ENCODE data around the gene WIPF1.

Gene WIPF1

GRCh38 chr2:174581491-174581890 lies 16.1 kb downstream of the WIPF1 start:
- no peak for DNase-seq (ENCODE audit: low read depth, low spot score)

GRCh38 chr2:174580951-174581350 lies 16.7 kb downstream of the WIPF1 start:
- H3K4me3 ChIP-seq (ENCODE audit: low read length): no peak overlapping the region
- DNase-seq (ENCODE audit: low read depth, low spot score): no peak

More at GRCh38 chr2:174581491-174581890, 16.1 kb downstream of the WIPF1 start:
- H3K4me3 ChIP-seq (ENCODE audit: low read length): no peak overlapping the region

GRCh38 chr2:174577967-174578589 lies 19.5 kb downstream of the WIPF1 start:
- peak; percentile 49 for DNase-seq (ENCODE audit: low read depth, low spot score)
- H3K4me3 ChIP-seq (ENCODE audit: low read length): no peak overlapping the region

- no peak overlapping the region for H3K4me3 ChIP-seq (ENCODE audit: low read length)
- no peak for DNase-seq (ENCODE audit: low read depth, low spot score)
Observed at GRCh38 chr2:174575124-174575776, 22.4 kb downstream of the WIPF1 start.

GRCh38 chr2:174574657-174575056 lies 22.9 kb downstream of the WIPF1 start:
- no peak for DNase-seq (ENCODE audit: low read depth, low spot score)
- no peak overlapping the region for H3K4me3 ChIP-seq (ENCODE audit: low read length)

- DNase-seq (ENCODE audit: low read depth, low spot score): no peak
- H3K4me3 ChIP-seq (ENCODE audit: low read length): no peak overlapping the region
Observed at GRCh38 chr2:174573621-174574081, 24.0 kb downstream of the WIPF1 start.

- no peak for DNase-seq (ENCODE audit: low read depth, low spot score)
- no peak overlapping the region for H3K4me3 ChIP-seq (ENCODE audit: low read length)
Observed at GRCh38 chr2:174572556-174572955, 25.0 kb downstream of the WIPF1 start.

GRCh38 chr2:174571669-174572323 lies 25.8 kb downstream of the WIPF1 start:
- H3K4me3 ChIP-seq (ENCODE audit: low read length): no peak overlapping the region
- no peak for DNase-seq (ENCODE audit: low read depth, low spot score)

- H3K4me3 ChIP-seq (ENCODE audit: low read length): no peak overlapping the region
Observed at GRCh38 chr2:174570318-174570958, 27.2 kb downstream of the WIPF1 start.

GRCh38 chr2:174569678-174570077 lies 27.9 kb downstream of the WIPF1 start:
- DNase-seq (ENCODE audit: low read depth, low spot score): no peak
- H3K4me3 ChIP-seq (ENCODE audit: low read length): no peak overlapping the region

More at GRCh38 chr2:174570318-174570958, 27.2 kb downstream of the WIPF1 start:
- no peak for DNase-seq (ENCODE audit: low read depth, low spot score)

GRCh38 chr2:174568425-174568824 lies 29.2 kb downstream of the WIPF1 start:
- no peak for DNase-seq (ENCODE audit: low read depth, low spot score)
- H3K4me3 ChIP-seq (ENCODE audit: low read length): no peak overlapping the region

- no peak for DNase-seq (ENCODE audit: low read depth, low spot score)
- H3K4me3 ChIP-seq (ENCODE audit: low read length): no peak overlapping the region
Observed at GRCh38 chr2:174566871-174567270, 30.7 kb downstream of the WIPF1 start.

- DNase-seq (ENCODE audit: low read depth, low spot score): no peak
- H3K4me3 ChIP-seq (ENCODE audit: low read length): no peak overlapping the region
Observed at GRCh38 chr2:174563530-174564282, 33.9 kb downstream of the WIPF1 start.

GRCh38 chr2:174561972-174562370 lies 35.6 kb downstream of the WIPF1 start:
- no peak overlapping the region for H3K4me3 ChIP-seq (ENCODE audit: low read length)
- DNase-seq (ENCODE audit: low read depth, low spot score): no peak

- no peak for DNase-seq (ENCODE audit: low read depth, low spot score)
- no peak overlapping the region for H3K4me3 ChIP-seq (ENCODE audit: low read length)
Observed at GRCh38 chr2:174561283-174561971, 36.2 kb downstream of the WIPF1 start.

- no peak overlapping the region for H3K4me3 ChIP-seq (ENCODE audit: low read length)
- no peak for DNase-seq (ENCODE audit: low read depth, low spot score)
Observed at GRCh38 chr2:174560737-174561136, 36.9 kb downstream of the WIPF1 start.

GRCh38 chr2:174555998-174556397 lies 41.6 kb downstream of the WIPF1 start:
- no peak overlapping the region for H3K4me3 ChIP-seq (ENCODE audit: low read length)
- no peak for DNase-seq (ENCODE audit: low read depth, low spot score)

- H3K4me3 ChIP-seq (ENCODE audit: low read length): no peak overlapping the region
- no peak for DNase-seq (ENCODE audit: low read depth, low spot score)
Observed at GRCh38 chr2:174554529-174555150, 43.0 kb downstream of the WIPF1 start.
